Measurements from ENCODE around the gene CYREN.

GRCh38 chr7:135158141-135158655 lies 12.3 kb downstream of the CYREN start:
- TF ChIP-seq EP300 (IDR thresholded peaks at IDR 0.05) (no peak), CTCF (IDR thresholded peaks at IDR 0.05) (no peak), POLR2A (IDR thresholded peaks at IDR 0.05) (no peak)
